Activated CD4-positive, alpha-beta T cell treated with anti-CD3 and anti-CD28 coated beads, Interleukin-10, Interleukin-2, amounts not matched to agents 100 ng/mL and 50 ng/mL, durations not matched to agents 16 hours and 8 hours (primary cell): Measurements from ENCODE around the gene TBC1D5.
A peak's percentile ranks its signal among the peaks of the same experiment; 100 is the strongest.
"Not testable (repeated sequence)": the region's sequence is repeated elsewhere in the genome, so short reads cannot be mapped to it uniquely, and the experiment has no call there.

Experiments used
- DNase-seq: peaks from one replicate; pipeline ENCODE4 v3.0.0-alpha.2; 2020

TBC1D5 gene

GRCh38 chr3:17581421-17582080 lies 160.9 kb downstream of the TBC1D5 start:
- no peak for DNase-seq

GRCh38 chr3:17580901-17581300 lies 161.5 kb downstream of the TBC1D5 start:
- DNase-seq, result no peak

- DNase-seq, result peak; percentile 73
Observed at GRCh38 chr3:17579289-17580031, 163.0 kb downstream of the TBC1D5 start.

- no peak for DNase-seq
Observed at GRCh38 chr3:17577796-17578520, 164.5 kb downstream of the TBC1D5 start.

GRCh38 chr3:17573396-17573795 lies 169.0 kb downstream of the TBC1D5 start:
- DNase-seq, result peak; percentile 46

- DNase-seq, result no peak
Observed at GRCh38 chr3:17571686-17572085, 170.7 kb downstream of the TBC1D5 start.

GRCh38 chr3:17562845-17563244 lies 179.6 kb downstream of the TBC1D5 start:
- DNase-seq, result no peak

- no peak for DNase-seq
Observed at GRCh38 chr3:17558565-17558964, 183.9 kb downstream of the TBC1D5 start.

GRCh38 chr3:17557749-17558463 lies 184.5 kb downstream of the TBC1D5 start:
- DNase-seq, result peak; percentile 33

GRCh38 chr3:17555525-17555924 lies 186.9 kb downstream of the TBC1D5 start:
- no peak for DNase-seq

GRCh38 chr3:17554078-17554477 lies 188.4 kb downstream of the TBC1D5 start:
- DNase-seq, result no peak

GRCh38 chr3:17553080-17553479 lies 189.4 kb downstream of the TBC1D5 start:
- DNase-seq, result no peak

- DNase-seq, result peak; percentile 3
Observed at GRCh38 chr3:17552351-17552750, 190.1 kb downstream of the TBC1D5 start.

GRCh38 chr3:17551895-17552294 lies 190.5 kb downstream of the TBC1D5 start:
- no peak for DNase-seq

- DNase-seq, result no peak
Observed at GRCh38 chr3:17551333-17551732, 191.1 kb downstream of the TBC1D5 start.

GRCh38 chr3:17550624-17551023 lies 191.8 kb downstream of the TBC1D5 start:
- no peak for DNase-seq

GRCh38 chr3:17546500-17547255 lies 195.8 kb downstream of the TBC1D5 start:
- no peak for DNase-seq

GRCh38 chr3:17544632-17545031 lies 197.8 kb downstream of the TBC1D5 start:
- no peak for DNase-seq

GRCh38 chr3:17542591-17542990 lies 199.8 kb downstream of the TBC1D5 start:
- DNase-seq, result no peak

GRCh38 chr3:17539436-17539835 lies 203.0 kb downstream of the TBC1D5 start:
- DNase-seq, result no peak

GRCh38 chr3:17535274-17535673 lies 207.2 kb downstream of the TBC1D5 start:
- no peak for DNase-seq

- DNase-seq, result not testable (repeated sequence)
Observed at GRCh38 chr3:17532446-17532845, 210.0 kb downstream of the TBC1D5 start.
